Hepatic stellate cell (primary cell): Measurements from ENCODE around the gene RNF141.

Source experiments
- DNase-seq: peaks from one replicate; pipeline ENCODE4 v3.0.0; 2011; ENCODE audit warnings: low spot score

Gene RNF141, protein sequence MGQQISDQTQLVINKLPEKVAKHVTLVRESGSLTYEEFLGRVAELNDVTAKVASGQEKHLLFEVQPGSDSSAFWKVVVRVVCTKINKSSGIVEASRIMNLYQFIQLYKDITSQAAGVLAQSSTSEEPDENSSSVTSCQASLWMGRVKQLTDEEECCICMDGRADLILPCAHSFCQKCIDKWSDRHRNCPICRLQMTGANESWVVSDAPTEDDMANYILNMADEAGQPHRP

DNA sequence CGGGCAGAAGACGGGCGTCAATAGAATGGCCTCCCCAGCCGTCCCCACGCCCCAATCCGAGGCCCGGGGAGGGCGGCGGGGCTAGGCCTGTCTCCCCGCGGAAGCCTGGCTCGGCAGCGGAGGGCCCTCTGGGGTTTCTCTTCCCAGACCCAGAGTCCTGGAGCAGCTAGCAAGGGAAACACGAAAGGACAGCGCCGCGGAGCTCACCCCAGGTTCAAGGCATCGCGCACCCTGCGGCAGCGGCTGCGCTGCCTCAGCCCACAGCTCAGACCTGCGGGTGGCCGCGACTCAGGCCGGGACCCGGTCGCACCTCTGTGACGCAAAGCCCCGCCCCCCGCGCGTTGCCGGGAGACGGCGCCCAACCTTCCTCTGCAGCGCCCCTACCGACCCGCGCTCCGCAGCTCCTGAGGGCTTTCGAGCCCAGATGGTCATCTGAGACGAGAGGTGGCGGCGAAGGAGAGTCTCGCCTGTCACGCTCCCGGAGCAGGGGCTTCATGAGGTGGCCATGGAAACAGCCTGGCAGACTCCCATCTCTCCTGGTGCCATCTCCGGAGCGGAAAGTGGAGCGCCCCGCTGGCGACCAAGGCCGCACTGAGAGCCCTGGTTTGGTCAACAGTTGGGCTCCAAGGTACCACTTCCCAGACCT lies at the start of gene RNF141:
TSS of gene RNF141 (minus strand) at position 273 of the 646 bp plus-strand sequence. CDS start 7,029 bp downstream, outside the sequence.
- DNase-seq: peak; percentile 91

DNA sequence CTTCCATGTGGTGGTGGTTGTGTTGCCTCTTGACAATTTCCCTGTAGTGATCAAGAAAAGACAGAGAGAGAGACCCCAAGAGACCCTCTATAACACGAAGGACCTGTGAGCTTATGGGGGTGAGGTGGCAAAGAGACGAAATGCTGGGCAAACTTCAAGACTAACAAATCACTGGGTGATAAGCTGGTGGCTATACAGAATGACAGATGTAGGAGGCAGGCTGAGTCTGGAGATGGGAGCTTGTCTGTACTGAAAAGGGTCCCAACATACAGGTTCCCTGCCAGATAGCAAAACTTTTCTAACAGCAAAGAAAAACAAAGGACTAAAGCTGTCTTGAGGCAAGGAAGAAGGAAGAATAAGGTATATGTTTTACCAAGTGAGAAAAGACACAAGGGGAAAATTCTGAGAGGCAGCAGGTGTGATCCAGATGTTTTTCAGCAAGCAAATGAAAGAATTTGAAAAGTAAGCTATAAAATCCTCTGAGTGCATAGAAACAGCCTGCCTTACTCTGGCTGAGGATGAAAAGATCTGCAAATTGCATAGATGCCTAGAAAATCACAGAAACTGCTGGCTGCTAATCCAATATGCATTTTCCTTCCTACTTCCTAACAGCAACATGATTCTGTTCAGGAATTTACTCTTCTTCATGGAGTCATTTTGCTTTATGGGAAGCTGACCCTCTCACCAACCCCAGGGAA lies 49.4 kb upstream of the RNF141 start:
- DNase-seq: no peak

DNA sequence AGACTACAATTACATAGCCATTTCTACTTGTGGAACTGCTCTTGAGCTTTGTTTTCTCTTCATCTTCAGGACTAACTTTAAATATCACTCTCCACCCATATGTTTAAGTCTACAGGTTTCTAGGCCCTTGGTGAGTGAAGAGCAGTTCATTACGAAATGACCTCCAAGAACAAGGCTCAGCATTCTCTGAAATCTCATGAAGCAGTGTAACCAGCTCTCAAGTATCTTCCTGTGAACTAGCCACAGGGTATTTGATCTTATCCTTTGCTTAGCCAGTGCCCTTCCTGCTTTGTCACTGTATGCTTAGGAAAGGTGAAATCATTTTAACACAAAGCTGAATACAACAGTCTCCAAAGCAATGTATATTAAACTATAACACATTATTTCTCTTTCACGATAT lies 47.9 kb upstream of the RNF141 start:
- no peak for DNase-seq

DNA sequence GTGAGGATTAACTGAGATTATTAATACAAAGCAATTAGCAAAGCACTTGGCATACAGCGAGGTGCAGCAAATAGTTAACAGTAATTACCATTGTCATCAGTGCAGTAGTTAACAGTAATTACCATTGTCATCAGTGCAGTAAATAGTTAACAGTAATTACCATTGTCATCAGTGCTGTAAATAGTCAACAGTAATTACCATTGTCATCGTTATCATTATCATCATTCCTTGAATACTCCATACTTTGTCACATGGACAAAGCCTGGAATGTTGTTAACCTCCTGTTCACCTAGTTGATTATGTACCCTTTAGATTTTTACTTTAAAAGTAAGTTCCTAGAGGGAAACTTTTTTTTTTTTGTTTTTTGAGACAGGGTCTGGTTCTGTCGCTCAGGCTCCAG lies 47.0 kb upstream of the RNF141 start:
- no peak for DNase-seq

DNA sequence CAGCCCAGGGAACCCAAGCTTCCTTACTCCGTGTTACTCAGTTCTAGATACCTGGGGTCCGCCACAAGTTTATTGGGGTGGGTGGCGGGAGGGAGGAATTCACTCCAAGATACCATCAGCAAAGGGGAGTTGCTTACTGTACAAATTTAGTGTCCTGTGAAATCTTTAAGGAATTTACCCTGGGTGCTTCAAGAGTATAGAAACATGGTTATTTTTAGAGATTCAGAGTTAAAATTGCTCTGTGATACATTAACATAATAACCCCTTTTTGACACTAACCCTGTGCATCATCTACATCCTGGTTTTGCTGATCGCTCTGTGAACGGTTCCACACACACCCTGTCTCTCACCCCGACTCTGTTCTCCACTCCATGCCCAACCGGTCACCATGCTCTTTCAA lies 46.4 kb upstream of the RNF141 start:
- no peak for DNase-seq

DNA sequence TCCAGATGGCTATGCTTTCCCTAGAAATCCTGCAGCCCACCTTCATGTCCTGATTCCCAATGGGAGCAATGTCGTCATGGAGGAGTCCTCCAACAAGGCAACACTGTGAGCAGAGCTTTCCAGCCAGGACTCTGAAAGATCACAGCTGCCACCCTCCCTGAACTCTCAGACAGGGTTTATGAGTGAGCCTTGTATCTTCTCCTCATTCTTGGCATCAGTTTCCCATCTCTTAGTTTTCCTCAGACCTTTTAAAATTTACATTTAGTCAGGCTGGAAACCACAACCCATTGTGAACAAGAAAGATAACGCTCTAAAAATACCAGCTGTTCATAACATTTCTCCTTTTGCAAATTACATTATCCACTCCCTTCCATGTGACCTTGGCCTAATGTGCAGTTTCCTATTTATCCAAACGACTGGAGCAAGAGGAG lies 43.1 kb upstream of the RNF141 start:
- no peak for DNase-seq

DNA sequence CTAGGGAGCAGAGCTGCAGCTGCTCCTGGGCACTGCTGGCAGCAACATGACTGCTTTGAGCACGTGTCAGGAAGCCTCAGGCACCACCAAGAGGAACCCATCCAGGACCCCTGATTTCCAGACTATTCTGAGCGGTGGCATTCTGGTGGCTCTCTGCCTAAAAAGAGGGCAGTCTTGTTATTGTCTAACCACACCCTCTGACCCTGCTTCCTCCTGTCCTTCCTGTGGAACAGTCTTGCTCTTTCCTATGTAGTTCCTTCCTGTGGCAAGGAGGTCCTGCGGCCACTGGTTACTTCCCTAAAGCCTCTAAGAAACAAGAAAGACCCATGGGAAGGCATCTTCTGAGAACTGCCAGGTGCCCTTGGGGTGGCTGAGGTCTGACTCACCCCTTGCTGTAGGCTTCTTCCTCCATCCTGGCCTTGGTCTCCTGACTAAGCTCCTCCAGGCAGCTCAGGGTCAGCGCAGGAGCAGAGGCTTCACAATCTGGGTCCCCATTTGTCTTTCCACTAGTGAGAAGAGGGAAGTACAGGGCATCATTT lies 40.6 kb upstream of the RNF141 start:
- no peak for DNase-seq

DNA sequence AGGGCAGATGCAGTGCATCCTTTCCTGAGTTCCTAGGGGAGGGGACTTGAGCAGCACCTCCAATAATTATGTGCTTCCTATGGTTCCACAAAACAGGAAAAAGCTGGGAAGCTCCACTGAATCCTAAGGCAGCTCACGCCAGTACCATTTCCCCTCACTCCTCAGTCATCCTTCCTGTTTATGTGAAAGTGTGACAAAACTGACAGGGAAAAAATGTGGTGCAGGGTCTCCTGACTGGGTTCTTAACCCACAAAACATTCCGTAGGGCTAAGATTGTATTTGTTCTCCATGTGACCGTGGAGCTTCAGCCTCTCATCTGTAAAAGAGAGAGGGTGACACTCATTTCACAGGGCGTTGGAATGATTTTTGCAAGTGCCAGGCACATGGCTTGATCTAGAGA lies 39.6 kb upstream of the RNF141 start:
- no peak for DNase-seq

DNA sequence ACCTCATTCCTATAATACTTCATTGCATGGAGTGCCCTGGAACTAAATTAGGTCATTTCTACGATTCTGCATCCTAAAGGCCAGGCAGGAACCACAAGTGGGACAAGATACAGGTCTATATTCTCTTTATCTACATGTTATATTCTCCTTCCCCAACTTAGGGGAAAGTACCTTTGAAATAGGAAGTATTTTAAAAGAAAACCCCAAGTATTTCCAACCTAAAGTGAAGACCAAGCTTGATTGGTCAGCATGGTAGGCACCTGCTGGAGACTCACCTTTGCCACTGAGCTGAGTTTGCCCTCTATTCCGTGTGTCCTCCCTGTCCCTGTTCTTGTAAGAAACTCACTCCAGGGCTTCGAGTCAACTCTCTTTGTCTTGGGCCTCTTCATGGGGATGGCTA lies 38.7 kb upstream of the RNF141 start:
- no peak for DNase-seq

DNA sequence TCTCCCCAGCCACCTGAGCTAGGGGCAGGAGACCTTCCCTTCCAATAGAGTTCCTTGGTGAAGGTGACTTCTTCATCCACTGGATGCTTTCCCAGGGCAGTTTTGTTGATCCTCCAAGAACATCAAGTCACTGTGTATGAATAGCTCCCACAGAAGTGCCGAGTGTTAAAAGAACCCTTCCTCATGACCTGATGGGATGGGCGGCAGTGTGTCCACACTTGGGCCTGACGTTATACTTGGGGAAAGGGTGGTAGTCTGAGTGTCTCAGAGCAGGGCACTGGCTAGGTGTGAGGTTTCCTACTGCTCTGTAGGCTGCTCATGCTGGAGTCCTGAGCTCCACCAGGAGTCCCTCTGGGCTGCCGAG lies 35.0 kb upstream of the RNF141 start:
- DNase-seq: no peak

DNA sequence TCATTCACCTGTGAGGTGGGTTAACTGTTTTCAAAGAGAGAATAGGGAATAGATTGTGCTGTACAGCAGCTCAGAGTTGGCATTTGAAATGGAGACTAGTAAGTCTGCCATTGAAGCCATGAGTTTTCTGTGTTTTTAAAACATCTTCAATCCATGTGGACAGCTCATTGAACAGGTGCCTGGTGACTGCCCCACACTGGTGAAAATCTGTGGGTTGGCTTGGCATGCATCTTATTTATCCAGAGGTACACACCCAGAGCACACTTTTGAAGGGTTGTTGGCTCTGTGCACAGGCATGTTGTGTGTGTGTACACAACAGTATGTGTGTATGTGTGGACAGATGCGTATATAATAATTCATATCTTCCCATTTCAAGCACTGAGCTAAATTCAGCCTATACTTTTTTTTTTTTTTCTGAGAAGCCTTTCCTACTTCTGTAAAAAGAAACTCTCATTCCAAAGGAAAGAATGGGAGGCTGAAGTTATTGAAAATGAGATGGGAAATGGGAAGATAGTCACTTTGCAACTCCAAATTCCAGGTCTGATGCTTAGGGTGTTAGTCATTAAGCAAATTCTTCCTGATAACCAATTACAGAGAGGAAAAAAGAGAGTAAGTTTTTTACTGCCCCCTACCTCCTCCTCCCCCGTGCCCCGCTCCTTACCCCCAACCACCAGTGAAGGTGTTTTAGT lies 34.5 kb upstream of the RNF141 start:
- no peak for DNase-seq

DNA sequence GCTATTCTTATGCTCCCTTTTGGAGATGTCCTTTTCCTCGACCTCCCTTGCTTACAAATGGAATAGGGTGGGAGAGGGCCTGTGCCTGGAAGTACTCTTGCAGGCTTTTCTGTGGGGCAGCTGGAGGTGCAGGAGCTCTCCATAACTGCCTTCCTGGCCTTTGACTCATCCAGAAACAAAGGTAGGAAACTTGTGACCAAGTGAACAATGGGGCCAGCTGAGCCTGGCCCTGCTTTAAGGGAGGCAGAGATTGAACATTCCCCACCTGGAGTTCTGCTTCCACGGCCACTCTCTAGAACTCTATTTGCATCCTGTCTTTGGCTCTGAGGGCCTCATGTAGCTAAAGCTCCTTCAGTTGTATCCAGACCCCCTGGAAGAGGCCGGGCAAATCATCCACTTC lies 32.6 kb upstream of the RNF141 start:
- DNase-seq: no peak

DNA sequence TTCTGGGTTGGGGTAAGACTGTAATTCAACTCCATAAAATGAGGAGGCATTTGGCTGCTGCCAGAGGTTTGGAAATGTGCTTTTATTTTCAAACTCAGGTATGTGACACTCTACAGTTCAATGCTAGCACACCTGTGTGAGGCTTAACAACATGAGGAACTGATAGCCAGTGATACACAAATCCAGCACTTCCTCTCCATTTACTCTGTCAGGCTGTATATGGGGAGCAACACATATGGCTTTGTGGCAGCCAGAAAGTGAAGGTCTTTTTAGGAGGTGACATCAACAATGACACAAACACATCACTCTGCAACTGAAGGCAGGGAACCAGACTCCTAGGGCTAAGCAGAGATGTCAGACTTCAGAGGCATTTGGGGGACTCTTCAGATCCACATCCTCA lies 32.0 kb upstream of the RNF141 start:
- no peak for DNase-seq

DNA sequence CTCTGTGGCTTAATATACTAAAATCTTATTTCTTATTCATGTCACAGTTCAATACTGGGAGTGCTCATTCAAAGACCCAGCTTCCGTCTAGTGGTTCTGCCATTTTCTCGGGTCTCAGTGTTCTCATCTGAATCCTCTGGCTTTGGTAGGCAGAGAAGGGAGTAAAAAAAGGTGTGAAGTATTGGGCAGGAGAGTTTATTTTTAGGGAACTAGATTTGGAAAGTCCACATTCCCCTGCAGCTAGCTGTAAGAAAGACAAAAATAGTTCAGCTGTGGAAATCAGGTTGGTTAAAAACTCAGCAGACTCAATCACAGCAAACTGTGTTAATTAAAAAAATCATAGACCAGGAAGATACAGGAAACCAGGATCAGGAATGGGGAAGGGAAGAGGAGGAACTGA lies 31.5 kb upstream of the RNF141 start:
- no peak for DNase-seq

DNA sequence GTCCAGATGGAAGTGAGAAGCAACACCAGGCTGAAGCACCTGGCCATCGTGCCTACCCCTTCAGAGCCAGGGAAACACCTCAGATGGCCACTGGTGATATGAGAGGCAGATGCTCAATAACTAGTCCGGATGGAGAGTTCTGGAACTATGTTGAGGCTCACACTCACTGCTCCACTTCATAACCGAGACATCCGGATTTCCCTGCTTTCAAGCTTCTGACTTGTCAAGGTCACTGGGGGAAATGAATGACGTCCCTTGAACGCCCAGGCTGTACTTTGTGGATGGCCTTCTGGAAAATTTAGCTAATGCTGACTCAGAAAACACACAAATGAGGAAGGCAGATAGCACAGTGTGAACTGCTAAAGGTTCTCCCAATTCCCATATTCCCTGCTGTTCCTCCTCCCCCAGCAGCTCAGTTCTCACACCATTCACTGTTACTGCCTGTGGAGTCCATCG lies 27.5 kb upstream of the RNF141 start, which contains the start of gene LYVE1:
TSS of gene LYVE1 (minus strand) at position 180 of the 456 bp plus-strand sequence. CDS start at position 47, 133 bp downstream.
- no peak for DNase-seq

DNA sequence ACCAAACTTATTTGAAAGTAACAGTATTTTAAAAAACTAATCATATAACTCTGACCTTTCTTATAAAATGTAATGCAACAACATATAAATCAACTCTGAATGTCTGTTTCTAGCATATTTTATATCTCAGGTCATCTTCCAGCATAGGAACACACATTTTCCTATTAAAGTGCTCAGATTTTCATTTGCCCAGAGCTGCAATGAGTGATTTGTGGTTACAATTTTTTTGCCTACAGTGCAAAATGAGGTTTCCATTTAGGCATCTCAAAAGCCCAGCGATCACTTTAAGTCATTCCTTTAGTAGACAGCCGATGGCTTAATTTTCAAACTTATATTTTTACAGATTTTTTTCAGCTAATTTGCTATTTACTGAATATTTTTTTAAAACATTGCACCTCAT lies 26.5 kb upstream of the RNF141 start:
- DNase-seq: no peak

DNA sequence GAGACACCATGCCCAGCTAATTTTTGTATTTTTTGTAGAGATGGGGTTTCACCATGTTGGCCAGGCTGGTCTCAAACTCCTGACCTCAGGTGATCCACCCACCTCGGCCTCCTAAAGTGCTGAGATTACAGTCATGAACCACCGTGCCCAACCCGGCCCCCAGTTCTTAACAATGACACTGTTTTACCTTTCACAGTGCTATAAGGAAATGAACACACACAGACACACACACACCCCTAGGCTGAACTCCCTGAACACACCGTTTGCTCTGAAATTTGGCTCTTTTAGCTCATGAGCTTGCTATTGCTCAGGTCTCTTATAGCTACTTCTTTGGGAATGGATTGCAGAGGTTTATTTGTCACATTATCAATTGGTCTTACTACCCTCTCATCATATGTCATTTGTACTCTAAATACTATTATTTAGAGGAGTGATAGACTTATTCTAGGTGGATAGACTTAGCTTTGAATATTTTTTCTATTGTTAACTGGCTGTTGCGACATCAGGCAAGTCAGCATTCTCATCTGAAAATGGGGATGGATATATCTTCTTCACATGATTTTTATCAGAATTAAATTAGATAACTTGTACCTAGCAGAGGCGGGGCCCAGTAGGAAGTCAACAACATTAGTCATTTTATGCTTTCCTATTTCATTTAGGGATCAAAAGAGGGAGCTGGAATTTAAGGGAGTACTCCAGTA lies 25.4 kb upstream of the RNF141 start:
- DNase-seq: no peak

DNA sequence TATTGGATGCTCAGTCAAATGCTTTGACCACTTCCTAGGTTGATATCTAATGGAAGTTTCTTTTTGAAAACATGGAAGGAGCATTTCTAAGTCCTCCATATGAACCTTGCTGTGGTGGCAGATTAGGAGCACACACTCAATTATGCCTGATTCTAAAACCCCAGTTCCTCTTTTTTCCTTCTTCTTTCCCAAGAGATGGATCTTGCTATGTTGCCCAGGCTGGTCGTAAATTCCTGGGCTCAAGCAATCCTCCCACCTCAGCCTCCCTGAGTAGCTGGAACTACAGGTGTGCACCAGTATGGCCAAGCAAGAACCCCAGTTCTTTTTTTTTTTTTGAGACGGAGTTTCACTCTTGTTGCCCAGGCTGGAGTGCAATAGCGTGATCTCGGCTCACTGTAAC lies 24.5 kb upstream of the RNF141 start:
- no peak for DNase-seq

DNA sequence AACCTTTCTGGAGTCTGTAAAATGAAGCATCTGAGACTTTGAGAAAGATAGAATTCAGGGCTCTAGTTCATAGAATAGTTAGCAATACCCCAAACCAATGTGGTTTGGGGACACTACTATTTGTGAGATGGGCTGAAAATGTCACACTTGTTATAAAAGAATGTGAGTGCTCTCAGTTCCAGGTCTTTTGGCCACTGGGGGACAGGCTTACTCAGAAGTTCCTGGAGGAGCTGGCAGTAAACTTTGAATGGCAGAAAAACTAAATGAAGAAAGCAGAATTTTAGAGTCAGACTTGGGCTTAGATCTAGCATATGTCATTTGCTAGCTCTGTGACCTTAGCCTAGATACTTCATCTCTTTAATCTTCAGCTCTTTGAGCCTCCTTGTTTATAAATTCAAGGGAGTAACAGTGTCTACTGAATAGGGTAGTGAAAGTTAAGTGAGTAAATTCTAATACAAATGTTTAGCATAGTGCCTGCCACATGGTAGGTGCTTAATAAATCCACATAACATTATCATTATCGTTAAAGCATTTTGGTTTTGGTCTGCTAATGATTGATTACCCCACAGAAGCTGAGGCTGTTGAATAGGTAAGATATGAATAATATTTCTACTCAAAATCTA lies 23.8 kb upstream of the RNF141 start:
- DNase-seq: no peak

DNA sequence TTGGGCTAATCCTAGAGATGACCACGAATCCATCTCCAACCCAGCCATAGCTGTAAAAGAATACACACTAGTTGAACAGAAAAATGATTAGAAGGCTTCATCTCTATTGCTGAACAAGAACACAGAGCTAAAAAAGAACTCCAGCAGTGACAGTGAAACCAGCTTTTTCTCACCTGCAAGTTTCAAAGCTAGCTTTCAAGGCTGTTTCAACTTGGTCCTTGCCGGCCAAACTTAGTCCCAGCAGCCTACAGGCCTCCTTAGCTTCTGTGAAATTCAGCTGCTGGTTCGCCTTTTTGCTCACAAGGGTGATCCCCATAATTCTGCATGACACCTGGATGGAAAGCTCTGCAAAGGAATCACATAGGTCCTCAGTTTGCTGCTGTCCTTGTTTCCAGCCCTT lies 23.0 kb upstream of the RNF141 start:
- DNase-seq: no peak

DNA sequence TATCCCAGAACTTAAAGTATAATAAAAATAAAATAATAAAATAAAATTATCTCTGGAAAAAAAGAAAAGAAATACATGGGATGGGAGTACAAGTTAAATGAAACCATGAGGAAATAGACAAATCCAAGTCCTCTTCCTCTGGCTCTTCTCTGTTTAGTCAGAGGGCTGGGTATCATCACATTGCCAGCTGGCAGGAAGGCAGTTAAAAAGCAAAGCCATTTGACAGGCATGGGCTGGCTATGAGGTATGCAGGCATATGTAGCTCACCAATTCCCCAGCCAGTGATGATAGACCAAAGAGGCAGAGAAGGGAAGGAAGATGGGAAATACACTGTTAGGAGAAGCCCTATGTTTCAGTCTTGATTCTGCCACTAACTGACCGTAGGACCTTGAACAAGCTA lies 21.0 kb upstream of the RNF141 start:
- no peak for DNase-seq
